HG03103 (cell line): ENCODE measurements around the gene IL17RE.

Source experiments
- ATAC-seq: cut with Tn5 transposase; IDR thresholded peaks from one replicate; pipeline ENCODE4 v1.9.1; 2021; ENCODE audit warnings: low read depth; ENCODE audit not compliant: unreplicated experiment

IL17RE gene

DNA sequence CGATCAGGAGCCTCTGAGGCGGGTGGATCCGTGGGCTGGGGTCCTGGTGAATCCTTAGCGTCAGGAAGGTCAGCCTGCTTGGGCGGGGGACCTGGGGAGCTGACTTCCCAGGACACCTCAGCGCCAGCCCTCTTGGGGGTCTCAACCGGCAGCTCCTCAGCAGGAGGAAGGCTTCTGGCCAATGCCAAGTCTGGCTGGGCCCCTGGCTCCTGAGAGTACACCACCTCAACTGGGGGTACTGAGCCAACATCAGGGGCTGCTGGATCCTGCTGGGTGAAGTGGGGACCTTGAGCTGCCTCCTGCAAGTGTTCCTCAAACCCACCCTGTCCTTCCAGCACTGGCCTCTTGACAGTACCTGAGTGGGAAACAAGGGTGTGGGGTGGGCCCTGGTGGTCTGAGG lies 46.5 kb downstream of the IL17RE start:
- ATAC-seq, result no peak

DNA sequence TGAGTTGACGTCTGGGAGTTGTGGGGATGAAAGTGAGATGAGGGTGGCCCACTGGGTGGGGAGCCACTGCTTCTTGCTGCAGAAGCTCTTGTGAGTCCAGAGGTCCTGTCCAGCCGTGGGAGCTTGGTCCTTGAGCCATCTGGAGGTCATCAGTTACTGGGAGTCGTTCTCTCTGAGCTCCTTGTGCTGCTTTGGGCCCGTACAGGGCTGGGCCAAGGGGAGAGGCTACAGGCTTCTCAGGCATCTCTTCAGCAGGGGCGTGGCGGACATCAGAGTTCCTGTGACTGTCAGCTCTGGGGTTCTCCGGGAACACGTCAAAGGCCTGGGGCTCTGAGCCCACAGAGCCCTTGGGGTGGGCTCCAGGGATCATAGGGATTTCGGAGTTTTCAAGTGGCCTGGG lies 47.0 kb downstream of the IL17RE start:
- no peak for ATAC-seq

DNA sequence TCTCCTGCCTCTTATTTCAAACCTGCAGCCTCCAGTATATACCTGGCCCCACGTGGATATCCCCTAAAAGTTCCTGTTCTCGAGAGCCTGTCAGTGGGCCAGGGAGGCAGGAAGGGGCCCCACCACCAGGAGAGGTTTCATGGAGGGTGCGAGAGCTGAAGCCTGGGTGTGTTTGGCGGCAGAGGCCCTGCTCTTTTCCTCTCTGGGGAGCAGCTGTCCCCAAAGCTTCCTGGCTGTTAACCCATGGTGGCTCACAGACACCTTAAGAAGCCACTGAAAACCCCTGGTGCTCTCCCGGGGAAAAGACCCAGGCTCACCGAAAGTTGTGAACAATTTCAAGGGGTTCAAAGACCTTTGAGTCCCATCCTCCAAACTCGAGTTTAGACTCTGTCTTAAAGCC lies 48.5 kb downstream of the IL17RE start:
- ATAC-seq, result no peak

DNA sequence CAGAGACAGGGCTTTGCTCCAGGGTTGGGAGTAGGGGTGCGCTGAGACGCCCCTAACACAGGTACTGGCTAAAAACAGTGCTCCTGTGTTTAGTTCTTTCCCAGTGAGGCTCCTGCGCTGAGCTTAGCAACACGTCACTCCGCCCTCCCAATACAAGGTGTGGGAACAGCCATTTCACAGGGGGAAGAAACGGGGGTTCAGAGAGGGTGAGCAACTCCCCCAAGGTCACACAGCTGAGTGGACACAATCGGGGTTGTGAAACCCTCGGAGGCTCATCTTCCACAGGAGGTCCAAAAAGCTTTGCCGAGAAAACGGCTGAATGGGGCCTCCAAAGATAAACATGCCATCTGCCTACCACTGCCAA lies 48.9 kb downstream of the IL17RE start:
- ATAC-seq, result no peak

DNA sequence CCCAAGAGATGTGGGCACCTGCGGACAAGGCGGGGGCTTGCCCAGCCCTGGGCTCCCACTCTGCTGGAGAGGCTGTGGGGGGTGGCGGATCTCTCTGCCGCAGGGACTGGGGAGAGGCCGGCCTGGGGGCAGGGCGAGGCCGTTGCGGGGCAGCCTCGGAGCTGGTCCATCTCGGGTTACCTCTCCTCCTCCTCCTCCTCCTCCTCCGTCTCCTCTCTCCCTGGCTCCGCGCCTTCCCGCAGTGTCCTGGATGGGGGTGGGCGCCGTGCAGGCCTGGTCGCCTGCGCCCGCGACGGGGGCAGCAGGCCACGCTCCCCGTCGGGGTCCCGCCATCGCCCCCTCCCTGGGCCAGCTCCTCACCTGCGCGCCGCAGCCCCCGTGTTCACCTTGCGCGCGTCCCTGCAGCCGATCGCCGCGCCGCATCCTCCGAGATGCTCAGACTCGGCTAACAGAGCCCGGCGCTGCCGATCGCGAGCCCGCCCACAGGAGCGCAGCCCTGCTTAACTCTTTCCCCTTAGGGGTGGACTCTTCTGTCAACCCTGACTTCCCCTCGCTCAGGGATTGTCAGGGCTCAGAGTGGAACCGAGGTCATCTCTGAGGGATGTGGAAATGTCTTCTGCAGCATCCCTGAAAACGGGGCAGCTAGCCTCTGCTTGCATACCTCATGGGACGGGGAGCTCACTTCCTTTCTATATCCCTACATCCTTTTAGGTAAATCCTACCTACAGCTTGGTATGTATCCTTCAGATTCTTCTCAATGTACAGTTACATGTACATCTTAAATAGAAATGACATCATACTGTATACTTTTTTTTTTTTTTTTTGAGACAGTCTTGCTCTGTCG lies 49.5 kb downstream of the IL17RE start, which contains the start of gene PRRT3:
Gene PRRT3 (minus strand): TSS at position 447 of the 844 bp plus-strand sequence. CDS start 2,293 bp downstream, outside the sequence.
- ATAC-seq, result peak; percentile 53

DNA sequence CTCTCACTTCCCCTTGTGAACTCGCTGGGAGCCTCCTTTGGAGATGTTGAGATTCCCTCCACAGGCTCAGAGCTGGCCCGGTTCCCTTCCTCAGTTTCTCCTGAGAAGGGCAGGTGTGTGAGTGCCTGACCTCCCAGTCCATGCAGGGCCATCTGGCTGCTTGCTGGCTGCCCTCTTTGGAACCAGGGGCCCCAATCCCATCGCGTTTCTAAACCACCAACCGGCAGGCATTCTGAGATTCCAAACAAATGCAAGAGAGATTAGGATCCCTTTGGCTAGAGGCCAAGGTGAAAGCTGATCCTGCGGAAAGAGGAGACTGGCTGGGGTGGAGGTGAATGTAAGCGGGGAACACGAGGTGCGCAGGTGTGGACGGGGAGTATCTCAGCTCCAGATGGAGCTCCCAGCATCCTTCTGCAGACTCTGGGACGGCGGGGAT lies 52.4 kb downstream of the IL17RE start:
- ATAC-seq, result no peak

DNA sequence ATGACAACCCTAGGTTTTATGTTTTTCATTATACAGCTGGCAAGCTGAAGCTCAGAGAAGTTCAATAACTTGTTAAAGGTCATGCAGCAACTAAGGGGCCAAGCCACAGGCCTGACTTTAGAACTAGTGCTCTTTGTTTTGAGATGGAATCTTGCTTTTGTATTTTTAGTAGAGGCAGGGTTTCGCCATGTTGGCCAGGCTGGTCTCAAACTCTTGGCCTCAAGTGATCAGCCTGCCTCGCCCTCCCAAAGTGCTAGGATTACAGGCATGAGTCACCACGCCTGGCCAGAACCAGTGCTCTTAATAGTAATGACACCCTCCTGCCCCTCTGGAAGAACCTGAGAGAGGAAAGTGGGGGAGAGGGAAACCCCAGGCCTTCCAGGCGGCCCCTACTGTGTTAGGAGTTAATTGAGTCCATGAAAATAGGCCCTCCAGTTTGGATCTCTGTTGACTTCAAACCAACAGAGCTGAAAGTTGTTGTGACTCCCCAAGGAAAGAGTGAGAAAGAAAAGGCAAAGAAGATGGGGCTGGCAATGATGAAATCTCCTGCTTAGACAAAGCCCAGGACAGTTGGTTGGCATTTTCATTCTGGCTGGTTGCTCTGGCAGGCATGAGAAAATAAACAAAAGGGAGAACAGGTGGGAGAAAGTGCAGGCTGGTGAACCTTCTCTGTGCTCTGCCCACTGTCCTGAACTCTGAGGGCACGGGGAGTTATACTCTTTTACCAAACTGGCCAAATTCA lies 53.1 kb downstream of the IL17RE start:
- no peak for ATAC-seq

DNA sequence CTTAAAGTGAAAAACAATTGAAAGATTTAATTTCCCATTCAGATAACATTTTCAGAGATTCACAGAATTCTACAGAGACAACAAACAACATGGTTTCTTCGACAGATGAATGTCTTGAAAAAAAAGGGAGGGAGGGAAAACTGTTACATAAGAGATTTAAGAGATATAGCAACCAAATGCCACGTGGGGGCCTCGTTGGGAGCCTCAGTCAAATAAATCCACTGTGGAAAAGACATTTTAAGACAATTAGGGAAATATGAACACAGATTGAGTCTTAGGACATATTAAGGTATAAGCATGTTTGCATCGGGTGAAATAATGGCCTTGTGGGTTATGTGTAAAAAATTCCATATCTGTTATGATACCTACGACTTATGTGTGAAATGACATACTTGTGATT lies 54.6 kb downstream of the IL17RE start:
- no peak for ATAC-seq

DNA sequence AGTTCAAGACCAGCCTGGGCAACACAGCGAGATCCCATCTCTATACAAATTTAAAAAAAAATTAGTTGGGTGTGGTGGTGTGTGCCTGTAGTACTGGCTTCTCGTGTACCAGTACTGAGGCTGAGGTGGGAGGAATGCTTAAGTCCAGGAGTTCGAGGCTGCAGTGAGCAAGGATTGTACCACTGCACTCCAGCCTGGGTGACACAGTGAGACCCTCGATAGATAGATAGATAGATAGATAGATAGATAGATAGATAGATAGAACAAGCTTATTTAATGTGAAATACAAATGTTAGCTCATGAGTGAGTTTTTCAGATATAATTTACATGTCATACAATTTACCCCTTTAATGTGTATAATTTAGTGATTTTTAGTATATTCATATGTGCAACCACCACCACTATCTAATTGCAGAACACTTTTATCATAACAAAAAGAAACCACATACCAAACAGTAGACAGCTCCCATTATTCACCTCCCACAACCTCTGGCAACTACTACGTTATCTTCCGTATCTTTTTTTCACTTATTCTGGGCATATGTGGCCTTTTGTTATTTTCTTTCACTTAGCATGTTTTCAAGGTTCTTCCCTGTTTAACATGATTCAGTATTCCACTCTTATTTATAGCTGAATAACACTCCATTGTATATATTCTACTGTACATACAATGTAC lies 62.7 kb downstream of the IL17RE start:
- no peak for ATAC-seq
